HG02623 (cell line): Measurements from ENCODE around the gene LDLRAD4.

ENCODE experiments used
- ATAC-seq: cut with Tn5 transposase; IDR thresholded peaks from one replicate; pipeline ENCODE4 v1.9.1; 2021; ENCODE audit warnings: moderate library complexity; ENCODE audit not compliant: unreplicated experiment

LDLRAD4 gene

GRCh38 chr18:13218368-13218991 lies at the start of gene LDLRAD4:
Gene LDLRAD4 (plus strand): TSS chr18:13218760.
- ATAC-seq = no peak

DNA sequence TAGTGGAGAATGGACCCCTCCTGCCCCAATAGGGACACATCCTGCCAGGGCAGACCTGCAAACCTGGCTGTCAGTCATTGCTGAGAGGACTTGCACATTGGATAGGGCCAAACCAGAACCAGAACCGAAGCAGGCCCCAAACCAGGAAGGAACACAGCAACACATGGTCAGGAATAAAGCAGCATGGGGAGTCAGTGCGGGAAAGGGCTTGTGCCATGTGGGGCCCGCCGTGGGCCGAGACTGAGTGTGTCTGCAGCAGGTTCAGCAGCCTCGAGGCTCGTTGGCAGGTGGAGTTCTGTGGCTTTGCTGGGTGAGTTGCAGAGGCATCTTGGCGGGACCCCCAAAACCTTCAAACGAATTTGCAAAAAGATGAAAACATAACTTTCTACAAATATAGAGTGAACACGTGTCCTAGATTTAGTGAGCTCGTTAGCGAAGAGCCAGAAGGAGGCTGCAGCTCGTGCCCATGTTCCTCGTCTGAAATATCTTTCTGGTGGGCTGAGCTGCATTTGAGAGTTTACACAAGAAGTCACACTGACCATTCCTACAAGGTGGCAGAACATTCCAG lies 44.9 kb upstream of the LDLRAD4 start:
- no peak for ATAC-seq

- no peak for ATAC-seq
These were observed 43.3 kb upstream of the LDLRAD4 start for GRCh38 chr18:13175266-13175665.

- no peak for ATAC-seq
These were observed 42.8 kb upstream of the LDLRAD4 start for GRCh38 chr18:13175754-13176210.

DNA sequence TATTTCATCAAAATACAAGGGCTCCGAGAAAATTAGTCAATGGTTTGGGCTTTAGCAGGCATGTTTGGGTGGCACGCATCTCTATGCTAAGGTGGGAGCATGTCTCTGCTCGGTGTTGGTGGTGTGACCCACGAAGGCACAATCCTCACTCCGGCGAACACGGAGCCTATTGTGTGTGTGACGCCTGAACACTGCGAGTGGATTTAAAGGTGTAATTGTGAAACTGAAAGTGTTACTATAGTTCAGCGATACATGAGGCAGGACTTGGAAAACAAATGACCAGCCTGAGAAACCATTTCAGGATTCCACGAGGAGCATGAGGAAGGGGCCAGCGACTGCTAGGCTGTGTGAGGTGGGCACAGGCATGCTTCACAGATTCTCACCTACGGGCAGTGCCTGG lies 41.7 kb upstream of the LDLRAD4 start:
- no peak for ATAC-seq

GRCh38 chr18:13178197-13178596 lies 40.4 kb upstream of the LDLRAD4 start:
- no peak for ATAC-seq

GRCh38 chr18:13178976-13179375 lies 39.6 kb upstream of the LDLRAD4 start:
- ATAC-seq = no peak

- ATAC-seq = no peak
These were observed 38.9 kb upstream of the LDLRAD4 start for GRCh38 chr18:13179566-13180113.

DNA sequence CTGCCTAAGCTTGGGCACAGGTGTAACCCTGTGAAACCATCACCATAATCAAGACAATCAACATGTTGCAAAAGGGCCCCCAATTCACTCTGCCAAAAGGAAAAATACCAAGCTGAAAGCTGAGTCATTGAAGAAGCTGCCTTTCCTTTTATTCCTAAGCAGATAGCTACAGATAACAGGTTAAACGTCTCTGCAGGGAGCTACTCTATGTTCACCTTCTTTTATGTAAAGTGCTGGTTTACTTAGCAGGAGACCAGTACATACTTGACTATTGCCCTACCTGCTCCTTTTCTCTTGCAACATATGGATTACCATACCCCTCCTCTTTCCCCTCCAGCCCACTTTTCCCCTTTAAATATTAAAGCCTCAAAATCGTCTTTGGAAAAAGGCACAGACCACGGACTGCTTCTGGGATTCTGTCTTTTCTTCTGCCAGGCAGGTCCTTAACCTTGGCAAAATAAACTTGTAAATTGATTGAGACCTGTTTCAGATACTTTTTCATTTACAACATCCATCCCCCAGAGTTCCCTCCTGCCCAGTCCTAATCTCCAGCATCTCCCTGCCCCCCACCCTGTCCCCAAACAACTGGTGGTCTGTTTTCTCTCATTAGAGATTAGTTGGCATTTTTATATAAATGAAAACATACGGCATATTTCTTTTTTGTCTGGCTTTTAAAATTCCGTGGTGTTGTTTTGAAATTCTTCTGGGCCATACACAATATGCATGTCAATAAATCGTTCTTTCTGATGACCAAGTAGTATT lies 37.8 kb upstream of the LDLRAD4 start:
- ATAC-seq = no peak

- ATAC-seq = no peak
These were observed 36.8 kb upstream of the LDLRAD4 start for GRCh38 chr18:13181765-13182164.

DNA sequence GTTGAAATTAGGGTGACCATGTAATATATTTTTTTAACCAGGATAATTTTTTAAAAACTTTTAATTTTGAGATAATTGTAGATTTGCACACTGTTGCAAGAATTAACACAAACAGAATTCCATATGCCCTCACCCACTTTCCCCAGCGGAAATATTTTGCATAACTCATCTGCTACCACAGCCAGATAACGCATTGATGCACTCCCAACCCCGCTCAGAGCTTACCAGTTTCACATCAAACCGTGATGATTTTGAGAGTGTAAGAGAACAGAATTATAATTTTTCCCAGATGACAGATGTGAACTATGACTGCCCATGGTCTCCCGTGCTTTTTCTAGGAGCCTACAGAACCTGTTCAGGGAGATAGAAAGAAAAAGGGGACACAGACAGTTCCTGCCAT lies 35.2 kb upstream of the LDLRAD4 start:
- ATAC-seq = no peak

DNA sequence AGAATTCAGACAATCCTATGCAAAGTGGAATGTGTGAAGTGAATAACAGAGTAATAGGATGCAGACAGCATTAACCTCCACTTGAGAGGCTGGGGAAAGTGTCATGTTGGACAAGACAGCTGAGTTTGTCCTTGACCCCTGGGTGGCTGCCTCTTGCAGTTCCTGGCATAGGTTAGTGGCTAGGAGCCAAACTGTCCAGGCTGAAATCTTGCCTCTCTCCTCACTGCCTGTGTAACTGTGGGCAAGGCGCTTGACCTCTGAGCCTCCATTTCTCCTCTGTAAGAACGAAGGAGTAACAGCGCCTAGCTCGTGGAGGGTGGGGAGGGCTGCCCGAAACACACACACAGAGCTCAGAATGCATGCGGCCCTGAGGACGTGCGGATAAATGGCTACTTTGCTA lies 34.8 kb upstream of the LDLRAD4 start:
- ATAC-seq = no peak

DNA sequence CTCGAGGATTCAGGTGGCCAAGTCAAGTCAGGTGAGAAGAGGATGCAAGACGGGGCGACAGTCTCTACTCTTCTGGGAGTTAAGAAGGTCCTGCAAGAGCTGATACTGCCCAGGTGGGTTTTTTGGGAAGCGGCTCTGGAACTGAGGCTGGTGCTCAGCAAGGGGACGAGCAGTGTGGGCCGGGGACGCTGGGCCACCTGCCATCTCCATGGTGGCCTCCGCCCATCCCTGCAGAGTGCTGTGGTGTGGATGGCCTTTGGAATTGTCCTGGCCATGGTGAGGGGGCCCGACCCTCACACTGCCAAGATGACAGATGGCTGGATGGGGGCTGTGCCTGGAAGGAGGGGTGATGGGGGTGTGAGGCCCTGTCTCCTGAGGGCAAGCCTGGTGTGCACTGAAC lies 34.2 kb upstream of the LDLRAD4 start:
- no peak for ATAC-seq

DNA sequence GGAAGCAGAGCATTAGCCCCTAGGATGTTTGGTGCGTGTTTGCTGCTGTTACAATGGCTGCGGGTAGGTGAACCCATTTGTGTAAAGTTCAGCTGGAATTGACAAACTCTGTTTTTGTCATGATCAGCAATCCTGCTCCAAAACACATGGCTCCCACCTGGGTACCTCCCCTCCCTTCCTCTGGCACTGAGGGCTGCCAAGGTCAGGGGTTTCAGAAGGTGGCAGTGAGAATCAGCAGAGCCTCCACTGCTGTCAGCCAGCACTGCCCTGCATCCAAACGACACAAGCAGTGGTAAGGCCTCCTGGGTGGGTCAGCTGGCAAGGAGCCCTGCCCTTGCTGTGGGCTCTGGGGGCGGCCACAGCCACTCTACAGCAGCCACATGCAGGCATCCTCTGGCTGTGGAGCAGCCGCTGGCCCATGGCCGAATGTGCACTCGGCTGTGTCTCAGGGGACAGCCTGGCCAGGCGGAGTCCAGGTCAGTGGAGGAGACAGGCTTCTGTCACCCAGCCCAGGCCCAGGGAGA lies 32.8 kb upstream of the LDLRAD4 start:
- no peak for ATAC-seq

- ATAC-seq = no peak
These were observed 31.9 kb upstream of the LDLRAD4 start for GRCh38 chr18:13186687-13187086.

- no peak for ATAC-seq
These were observed 31.1 kb upstream of the LDLRAD4 start for GRCh38 chr18:13187498-13187897.

GRCh38 chr18:13191031-13191430 lies 27.5 kb upstream of the LDLRAD4 start:
- no peak for ATAC-seq

DNA sequence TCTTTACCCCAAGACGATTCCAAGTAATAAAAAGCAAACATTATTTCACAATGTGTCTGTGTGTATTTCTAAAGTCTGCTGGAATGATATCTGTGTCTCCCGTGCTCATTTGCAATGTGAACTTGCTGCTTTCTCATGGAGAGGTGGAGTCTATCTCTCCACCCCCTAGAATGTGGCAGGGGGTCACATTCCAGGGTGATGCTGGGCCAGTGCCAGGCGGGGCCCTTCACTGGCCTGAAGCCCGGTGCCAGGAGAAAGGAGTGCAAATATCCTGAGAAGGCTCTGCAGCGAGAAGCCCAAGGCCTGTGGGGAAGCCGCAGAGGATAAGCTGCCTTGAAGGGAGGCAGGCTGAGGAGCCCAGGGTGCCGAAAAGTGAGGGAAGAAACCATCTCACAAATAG lies 26.8 kb upstream of the LDLRAD4 start:
- ATAC-seq = no peak

GRCh38 chr18:13192970-13193369 lies 25.6 kb upstream of the LDLRAD4 start:
- no peak for ATAC-seq

DNA sequence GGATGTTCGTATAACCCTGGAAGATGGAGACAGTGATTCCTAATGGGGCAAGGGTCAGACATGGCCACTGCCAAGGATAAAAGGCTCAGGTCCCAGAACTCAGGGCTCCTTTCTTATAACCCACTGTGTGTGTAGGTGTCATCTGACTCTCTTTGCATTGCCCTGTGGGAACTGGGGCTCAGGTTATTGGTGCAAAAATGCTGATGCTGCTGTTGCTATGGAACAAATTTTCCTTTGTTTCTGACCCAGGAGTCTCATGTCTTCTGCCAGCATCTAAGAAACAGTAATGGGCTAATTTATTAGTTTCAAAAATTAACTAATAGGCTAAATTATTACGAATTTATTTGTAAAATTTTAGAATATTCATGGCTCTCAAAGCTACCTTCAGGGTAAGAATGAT lies 24.3 kb upstream of the LDLRAD4 start:
- no peak for ATAC-seq

- no peak for ATAC-seq
These were observed 19.9 kb upstream of the LDLRAD4 start for GRCh38 chr18:13198701-13199100.

DNA sequence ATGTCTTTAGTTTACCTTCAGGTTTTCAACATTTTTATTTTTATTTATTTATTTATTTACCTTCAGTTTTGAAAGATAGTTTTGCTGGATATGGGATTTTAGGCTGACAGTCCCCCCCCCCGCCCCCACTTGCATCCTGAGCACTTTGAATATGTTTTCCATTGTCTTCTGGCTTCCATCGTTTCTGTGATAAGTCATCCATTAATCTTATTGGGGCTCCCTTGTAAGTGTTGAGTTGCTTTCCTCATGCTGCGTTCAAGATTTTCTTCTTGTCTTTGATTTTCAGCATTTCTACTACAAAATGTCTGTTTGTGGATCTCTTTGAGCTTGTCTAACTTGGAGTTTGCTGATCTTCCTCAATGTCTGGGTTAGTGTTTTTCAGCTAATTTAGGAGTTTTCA lies 19.4 kb upstream of the LDLRAD4 start:
- ATAC-seq = no peak
